ELR (cell line): ENCODE data around the gene MEIKIN.

Experiments used
- DNase-seq: peaks from one replicate; pipeline ENCODE4 v3.0.0-alpha.2; 2015; ENCODE audit warnings: low read depth

Gene MEIKIN

DNA sequence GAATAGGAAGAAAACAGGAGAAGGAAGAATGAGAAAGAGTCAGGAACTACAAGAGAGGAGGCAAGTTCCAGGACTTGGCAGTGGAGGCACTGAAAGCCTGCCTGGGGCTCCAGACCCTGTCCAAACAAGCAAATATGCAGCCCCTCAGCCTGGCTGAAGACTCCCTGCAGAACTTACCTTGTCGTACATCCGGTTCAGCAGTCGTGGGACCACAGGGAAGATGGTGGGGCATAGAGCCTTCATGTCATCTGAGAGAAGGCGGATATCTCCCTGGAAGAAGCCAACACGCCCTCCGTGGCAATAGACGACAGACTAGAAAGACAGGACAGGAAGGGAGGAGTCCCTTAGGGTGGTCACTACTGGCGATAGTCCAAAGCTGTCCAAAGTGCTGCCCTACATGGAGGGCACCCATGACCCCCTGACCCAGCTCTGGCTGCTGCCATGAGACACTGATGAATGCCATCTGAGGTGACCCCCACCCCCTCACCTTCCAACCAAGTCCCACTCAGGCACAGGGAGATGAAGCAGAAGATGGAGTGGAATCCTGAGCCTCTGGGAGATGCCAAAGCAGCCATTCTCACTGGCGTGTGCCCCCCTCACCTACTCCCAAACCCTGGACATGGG, 27.7 kb upstream of the MEIKIN start:
- DNase-seq: no peak

DNA sequence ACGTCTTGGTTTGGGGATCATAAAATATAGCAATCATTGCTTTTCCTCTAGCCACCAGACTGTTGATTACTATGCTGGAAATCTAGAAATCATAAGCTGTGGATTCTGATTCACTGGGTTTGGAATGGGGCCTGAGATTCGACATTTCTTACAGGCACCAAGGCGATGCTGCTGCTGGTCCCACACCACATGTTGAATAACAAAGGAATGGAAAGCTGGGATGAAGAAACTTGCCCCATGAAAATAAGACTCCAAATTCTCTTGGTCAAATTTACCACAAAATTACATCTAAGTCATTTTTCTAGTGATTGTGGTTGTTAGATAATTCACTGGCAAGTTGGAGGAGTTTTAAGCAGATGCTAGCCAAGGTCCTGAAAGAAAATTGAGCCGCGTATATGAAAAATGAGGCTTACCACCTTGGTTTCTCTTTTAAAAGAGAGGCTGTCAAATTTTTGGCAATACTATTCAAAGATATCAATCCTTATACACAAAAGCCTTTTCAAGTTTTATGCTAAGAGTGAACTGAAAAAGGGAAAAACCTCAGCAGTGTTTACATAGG, 23.0 kb upstream of the MEIKIN start:
- DNase-seq: no peak

DNA sequence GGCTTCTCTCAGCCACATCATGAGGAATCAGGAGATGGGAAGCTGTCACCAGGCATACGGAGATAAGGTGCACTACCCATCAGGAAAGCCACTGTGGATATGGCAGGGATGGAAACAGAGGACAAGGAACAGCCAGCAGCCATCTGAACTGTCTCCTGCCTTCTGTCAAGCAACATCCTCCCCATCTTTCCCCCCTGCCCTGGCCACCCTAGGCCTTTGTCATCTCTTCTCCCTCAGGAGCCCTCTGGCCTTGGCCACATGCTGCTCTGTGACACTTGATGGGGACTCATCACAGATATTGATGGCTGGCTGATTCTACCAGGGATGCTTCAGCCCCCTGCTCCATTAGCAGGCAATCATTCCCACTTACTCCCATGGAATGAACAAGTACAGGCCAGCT, 21.1 kb upstream of the MEIKIN start:
- DNase-seq: no peak

DNA sequence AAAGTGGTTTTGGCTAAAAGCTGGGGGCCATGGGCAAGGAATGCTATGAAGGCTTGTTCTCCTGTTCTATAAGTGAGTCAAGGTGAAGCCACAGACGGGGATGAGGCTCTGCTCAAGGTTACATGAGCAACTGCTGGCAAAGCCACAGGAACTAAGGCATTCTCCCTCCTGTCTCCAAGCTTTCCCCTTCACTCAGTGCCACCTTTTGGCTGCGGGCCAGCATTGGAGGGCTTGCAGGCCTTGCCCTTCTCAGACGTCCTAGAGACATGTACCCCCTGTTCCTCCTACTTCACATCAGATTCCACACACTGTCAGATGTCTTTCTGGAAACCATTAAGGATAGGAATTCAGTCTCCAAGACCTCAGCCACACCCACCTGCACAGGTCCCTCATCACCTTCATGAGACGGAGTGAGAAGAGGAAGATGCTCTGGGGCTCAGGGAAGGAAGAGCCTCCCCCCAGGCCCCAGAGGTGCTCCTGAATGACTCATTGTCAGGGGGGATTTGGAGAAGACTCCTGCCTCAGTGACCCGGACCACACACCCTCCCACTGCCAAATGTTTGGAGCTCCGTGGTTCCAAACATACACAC, 20.5 kb upstream of the MEIKIN start:
- no peak for DNase-seq

DNA sequence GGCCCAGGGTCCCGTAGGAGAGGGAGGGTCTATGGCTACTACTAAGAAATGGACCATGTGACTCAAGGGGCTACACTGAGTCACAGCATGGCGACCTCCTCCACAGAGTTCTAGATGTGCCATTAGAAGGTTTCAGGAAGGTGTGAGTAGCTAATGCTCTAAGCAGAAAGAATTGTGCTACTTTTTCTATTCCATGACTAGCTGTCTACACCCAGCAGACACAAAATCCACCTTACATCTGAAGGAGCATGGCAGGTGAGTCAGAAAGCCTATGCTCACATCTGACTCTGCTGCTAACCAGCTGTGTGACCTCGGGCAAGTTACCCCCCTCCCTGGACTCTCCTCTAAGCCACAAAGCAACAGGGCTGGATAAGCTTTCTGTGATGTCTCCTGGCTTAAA, 14.4 kb upstream of the MEIKIN start:
- no peak for DNase-seq

DNA sequence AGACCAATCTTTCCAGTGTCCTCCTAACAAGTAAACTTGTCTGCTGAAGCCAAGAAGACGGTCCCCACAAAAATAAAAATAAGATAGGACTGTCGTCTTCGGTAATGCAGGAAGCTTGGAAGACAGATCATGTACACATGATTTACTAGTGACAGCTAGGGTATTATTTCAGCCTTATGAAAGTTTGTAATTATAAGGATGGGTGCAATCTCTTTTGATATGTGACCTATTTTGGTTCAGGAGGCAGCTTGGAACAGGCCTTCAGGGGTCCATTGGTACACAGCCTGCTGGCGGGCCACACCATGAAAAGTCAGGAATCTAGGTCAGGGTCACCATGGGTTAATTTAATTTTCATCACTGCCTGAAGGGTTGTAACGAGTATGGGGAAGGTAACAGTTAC, 13.7 kb upstream of the MEIKIN start:
- no peak for DNase-seq

DNA sequence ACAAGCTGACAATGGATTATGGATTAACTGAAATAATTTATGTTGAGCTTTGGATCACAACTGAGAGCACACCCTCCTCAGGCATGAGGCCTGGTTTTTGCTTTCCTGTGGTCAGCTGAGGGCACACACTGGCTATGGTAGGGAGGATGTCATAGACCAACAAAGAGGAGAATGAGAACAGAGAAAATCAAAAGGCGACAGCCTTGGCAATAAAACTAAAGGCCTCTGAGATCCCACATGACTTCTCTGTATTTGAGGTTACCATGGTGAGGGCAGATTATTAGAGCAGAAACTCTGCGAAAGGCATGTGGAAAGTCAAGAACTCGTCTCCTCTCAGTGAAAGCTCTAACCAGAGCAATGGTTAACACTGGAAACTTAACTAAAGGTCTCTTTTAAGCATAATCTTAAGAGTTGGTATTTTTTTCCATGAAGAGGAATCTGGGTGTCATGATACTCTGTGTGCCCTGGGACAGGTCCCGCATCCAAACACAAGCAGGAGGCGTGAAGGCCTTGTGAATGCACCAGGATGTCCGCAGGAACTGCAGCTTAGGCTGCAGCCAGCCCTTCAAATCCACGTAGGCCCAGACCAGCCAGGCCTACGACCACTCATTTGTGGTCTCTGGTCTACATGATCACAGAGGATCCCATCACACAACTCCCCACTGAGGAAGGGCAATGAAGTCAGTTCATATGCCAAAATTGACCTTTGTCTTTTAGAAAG, 12.4 kb upstream of the MEIKIN start:
- no peak for DNase-seq

DNA sequence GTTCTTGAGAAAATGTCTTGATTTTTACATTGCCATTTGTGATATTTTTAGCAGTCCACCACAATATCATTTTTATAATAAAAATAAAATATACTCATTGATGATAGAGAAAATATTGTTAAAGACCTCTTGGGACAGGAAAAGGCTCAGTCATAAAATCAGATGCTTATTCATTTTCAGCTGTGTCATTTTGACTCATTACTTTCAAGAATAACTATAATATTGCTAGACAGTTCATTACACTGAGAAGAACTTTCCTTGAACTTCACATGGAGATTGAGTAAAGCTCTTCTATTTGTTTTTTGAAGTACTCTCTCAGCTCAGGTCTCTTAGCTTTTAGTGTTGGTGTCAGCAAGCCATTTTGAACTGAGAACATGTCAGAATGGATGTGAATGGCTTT, 8.5 kb upstream of the MEIKIN start:
- no peak for DNase-seq

DNA sequence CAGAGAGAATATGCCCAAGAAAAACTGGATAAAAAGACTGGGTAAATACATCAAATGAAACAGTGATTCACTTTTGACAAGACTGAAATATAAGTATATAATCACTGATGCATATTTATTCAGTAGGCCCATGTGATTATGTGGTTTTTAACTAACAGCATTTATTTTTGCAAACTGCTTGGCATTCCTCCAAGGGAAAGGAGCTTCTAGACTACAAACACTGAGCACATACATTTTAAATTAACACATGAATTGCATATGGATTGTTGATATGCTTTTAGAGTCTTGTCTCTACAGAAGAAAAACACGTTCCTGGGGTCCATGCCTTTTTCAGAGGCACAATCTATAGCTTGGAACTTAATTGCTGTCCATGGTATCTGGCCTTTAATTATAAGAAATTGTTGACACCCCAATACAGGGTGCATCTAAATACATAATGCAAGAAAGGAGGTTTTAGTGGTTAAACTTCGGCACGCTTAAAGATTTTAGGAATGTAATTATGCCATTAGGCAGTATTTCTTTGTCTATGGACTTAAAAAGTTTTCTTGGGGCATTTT, 6.9 kb upstream of the MEIKIN start:
- DNase-seq: no peak

DNA sequence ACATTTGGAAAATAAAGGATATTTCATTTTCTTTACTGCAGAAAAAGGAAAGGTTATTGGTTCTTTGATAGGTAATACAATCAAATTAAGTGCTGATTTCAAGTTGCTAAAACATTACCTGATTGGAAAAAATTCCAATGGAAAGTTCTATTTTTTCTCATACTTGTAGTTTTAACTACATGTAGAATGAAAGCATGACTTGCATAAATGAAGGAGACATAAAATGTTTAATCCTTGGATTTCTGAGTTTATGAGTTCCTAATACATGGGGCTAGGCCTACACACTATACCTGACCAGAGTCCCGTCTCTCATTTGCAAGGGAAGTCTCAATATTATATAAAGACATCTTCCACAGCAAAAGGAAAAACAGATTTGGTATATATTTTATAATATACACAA, 5.2 kb upstream of the MEIKIN start:
- DNase-seq: no peak

DNA sequence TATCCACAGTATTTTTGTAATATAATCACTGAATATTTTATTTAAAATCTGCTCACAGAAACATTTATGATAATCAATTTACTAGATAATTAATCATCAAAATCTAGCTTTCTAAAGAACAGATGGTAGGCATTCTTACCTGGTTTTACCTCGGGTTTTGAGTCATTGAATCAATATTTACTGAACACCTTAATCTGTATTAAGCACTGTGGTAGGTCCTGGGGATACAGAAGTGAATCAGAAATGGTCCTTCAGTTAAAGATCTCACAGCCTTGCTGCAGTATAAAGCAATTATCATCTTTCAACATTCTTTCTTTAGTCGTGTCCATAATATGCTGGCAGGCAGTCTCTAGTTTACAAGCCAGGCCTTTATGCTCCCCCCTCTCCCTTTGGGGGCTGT, 2.0 kb upstream of the MEIKIN start:
- no peak for DNase-seq

DNA sequence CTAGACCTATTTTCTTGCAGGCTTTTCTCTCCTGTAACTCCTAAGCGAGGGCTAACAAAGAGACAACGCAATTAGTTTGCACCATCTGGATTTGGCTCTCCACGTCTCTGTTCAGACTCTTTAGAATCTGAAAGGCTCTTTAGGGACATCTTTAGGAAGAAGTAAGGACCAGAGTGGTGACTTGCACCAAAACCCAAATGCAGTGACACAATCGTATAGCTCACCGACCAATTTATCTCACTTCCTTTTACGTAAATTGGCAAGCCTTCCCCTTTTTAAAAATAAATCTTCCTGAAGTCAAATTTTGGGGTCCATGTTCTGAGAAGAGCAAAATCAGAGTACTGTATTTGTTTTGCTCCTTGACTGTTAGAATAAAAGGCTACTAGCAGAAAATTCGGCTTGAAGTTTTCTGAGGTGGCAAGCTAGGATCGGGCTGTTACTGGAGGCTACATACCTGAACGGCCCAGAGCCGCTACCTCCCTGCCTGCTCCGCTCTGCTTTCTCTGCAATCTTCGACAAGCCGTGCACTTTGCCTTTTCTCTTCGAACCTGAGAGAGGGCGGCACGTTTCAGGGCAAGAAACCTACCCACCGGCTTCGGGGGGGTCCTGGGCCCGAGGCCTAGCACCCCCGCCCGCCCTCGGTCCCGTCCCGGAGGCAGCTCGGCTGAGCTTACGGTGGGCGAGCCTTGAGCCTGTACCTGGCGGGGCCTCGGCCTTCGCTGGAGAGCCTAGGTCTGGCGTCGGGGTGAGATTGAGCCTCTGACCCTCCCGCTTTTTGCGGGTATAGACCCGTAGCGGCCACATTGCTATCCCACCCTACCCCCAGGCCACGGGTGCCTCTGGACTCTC, 537 bp downstream of the MEIKIN start:
- no peak for DNase-seq

DNA sequence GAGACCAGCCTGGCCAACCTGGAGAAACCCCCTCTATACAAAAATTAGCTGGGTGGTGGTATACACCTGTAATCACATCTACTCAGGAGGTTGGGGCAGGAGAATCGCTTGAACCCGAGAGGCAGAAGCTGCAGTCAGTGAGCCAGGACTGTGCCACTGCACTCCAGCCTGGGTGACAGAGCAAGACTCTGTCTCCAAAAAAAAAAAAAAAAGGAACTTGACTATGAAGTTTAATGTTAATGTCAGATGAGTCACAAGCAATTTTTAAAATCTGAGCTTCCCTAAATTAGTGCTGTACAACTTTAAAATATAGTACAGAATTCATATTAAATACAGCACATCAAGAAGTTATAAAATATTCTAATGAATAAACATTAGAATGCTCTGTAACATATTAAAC, 1.5 kb downstream of the MEIKIN start:
- DNase-seq: no peak

DNA sequence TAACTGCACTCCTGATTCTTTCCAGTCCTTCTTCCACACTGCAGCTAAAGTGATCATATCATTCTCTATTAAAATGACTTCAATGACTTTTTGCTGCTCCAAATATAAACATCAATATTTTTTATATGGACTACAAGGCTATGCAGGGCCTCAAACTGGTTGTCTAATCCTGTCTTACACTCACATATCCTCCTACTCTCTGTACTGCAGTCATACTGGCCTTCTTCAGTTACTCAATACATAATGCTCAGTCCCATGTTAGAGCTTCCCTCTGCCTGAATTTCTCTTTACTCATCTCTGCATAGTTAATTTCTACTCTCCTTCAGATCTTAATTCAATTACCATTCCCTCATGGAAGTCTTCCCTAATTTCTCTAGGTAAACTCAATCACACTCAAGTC, 3.4 kb downstream of the MEIKIN start:
- DNase-seq: no peak

DNA sequence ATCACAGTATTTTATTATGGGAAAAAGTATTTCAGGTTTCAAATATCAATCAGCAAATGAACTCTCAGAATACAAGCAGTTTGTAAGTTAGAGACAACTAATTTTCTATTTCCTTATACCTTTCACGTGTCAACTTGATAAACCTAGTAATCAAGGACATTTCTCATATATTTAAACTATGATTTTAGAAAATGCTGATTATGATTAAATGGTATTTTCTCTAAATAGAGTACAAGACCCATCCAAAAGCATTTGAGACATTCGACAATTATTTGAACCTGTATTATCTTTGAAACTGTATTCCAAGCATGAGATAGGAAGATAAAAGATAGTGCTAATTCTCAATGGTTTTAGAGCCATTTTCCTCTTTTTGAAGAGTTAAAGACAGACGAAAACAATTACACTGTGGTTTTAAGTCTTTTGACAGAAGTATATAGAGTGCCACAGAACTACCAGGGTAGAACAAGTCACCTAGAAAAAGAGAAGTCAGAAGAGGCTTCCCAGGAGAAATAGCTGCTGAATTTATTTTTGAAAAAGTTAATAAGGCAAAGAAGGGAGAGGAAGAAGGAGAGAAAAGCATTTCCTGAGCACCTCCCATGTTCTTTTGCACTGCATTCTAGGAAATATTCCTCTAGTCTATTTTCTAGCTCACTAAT, 5.6 kb downstream of the MEIKIN start:
- no peak for DNase-seq

DNA sequence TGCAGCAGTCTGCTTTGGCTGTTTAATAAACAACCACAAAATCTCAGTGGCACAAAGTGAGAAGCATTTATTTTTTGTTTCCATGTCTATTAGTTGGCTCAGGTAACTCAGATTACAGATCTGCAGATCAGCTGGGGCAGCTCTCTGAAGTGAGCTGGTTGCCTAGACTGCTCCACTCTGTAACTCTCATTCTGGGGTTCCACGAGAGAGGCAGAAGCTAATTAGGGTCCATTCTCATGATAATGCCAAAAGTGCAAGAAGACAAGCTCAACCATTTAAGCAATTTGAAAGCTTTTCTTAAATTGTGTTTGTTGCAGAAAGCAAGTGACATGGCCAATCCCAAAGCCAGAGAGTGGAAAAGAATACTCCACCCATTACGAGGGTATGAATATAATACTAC, 13.2 kb downstream of the MEIKIN start:
- DNase-seq: no peak

DNA sequence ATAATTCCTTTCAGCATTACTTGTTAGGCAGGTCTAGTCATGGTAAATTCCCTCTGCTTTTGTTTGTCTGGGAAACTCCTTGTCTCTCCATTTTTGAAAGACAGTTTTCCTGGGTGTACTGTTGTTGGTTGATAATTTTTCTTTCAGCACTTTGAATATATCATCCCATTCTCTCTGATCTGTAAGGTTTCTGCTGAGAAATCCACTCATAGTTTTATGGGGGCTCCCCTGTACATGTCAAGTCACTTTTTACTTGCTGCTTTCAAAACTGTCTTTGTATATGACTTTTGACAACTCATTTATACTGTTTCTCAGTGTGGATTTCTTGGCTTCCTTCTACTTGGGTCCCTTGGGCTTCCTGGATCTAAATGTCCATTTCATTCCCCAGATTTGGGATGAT, 16.5 kb downstream of the MEIKIN start:
- no peak for DNase-seq

DNA sequence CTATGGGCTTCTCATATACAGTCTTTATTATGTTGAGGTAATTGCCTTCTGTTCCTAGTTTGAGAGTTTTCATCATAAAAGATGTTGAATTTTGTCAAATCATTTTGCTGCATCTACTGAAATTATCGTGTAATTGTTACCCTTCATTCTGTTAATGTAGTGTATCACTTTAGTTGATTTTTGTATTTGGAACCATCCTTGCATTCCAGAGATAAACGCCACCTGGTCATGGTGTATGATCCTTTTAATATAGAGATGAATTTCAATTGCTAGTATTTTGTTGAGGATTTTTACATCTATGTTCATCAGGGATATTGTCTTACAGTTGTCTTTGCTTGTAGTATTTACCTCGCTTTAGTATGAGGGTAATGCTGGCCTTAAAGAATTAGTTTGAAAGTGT, 19.3 kb downstream of the MEIKIN start:
- no peak for DNase-seq

DNA sequence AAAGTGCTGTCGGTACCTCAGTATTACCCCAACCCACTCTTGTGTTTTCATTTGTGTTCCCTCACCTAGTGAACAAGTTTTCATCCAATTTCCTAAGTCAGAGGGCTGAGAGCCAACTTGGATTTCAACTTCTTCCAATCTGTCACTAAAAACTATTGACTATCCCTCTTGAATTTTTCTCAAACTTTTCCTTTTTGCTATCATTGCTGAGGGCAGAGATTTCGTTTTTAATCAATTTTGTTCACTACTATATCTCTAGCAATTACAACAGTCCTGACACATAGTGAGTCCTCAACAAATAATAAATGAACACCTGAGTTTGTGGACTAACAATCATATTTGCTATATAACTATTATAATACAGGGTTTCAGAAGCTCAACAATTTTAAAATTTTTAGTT, 29.0 kb downstream of the MEIKIN start:
- no peak for DNase-seq

DNA sequence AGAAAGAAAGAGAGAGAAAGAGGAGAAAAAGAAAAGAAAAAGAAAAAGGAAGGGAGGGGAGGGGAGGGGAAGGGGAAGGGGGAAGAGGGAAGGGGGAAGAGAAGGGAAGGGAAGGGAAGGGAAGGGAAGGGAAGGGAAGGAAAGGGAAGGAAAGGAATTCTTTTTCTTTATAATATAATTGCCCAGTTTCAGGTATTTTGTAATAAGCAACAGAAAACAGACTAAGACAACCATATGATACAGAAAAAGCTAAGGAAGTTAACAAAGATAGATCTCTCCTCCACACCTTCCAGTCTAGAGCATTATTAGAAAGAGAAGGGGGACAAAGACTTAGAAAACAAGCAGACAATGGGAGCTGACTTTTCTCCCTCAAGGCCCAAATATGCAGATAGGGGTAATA, 31.0 kb downstream of the MEIKIN start:
- DNase-seq: no peak

DNA sequence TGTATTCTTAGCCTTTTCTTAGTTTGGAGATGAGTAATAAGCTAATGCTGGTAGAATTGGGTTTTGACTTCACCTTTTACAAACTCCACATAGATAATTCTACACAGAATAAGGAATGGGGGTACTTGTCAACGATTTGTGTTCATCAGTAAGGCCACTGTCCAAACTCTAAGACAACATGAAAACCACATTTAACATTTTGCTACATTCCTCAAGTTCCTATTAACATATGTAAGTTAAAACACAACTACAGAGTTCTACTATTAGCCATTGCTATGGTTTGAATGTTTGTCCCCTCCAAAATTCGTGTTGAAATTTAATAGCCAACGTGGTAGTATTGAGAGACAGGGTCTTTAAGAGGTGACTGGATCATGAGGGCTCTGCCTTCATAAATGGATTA, 31.9 kb downstream of the MEIKIN start:
- no peak for DNase-seq

DNA sequence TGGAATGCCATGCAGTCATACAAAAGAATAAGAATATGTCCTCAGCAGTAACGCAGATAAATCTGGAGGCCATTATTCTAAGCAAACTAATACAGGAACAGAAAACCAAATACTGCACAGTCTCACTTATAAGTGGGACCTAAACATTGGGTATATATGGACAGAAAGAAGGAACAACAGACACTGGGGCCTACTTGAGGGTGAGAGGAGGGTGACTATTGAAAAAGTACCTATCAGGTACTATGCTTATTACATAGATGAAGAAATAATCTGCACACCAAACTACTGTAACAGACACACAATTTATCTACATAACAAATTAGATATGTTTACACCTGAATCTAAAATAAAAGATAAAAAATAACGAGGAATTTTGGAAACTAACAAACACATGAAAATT, 38.8 kb downstream of the MEIKIN start:
- DNase-seq: no peak
